Measurements from ENCODE around the gene STK11. TPM values are rescaled to one million over a fixed set of nuclear protein-coding genes. Genes with fewer than 3 reads are reported as not detected.

STK11 gene
- total RNA-seq, 1 donor from 2014 or later, result 64.8 TPM

DNA sequence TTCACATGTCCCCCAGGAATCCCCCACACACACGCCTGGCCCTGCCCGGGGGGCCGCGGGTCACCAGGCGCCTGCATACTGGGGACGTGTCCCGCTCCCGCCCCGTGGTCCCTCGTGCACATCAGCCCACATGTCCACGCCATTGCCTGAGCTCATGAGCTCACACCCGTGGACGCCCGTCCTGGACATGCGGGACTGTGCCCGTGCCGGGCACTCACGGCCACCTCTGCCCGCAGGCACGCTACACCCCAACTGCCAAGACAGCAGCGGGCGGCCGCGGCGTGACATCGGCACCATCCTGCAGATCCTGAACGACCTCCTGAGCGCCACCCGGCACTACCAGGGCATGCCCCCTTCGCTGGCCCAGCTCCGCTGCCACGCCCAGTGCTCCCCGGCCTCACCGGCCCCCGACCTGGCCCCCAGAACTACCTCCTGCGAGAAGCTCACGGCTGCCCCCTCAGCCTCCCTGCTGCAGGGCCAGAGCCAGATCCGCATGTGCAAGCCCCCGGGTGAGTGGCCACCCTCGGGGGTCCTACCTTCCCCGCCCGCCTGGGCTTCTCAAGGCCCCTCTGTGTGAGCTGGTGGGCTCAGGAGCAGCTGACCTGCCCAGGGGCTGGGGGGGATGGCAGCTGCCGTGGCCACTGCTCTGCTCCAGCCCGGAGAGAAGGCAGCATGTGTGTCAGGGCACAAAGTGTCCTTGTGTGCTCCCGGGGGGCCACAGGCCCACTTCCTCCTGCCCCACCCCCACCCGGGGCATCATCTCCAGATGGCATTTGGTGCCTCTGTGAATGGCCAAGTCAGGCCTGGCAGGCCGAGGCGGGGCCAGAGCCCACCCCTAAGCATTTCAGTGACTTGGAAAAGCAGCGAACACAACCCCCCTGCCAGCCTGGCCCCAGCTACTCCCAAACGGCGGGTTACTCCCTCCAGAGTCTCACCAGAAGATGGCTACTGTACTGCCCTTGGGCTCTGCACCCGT is 49.9 kb downstream of the STK11 start:
- no peaks in the 10 kb centered on the region for H3K27me3 Mint-ChIP-seq
- peaks cover 23% of the 10 kb centered on the region for H3K4me1 Mint-ChIP-seq (ENCODE audit: unreplicated experiment)
- peak overlapping the region; percentile 56 for H3K27ac Mint-ChIP-seq
- no peak for DNase-seq (ENCODE audit: extremely low spot score, unreplicated experiment)
- H3K36me3 Mint-ChIP-seq, result peaks cover 14% of the 10 kb centered on the region
- no peak overlapping the region for H3K4me3 Mint-ChIP-seq
- TF ChIP-seq, protein P1, sequence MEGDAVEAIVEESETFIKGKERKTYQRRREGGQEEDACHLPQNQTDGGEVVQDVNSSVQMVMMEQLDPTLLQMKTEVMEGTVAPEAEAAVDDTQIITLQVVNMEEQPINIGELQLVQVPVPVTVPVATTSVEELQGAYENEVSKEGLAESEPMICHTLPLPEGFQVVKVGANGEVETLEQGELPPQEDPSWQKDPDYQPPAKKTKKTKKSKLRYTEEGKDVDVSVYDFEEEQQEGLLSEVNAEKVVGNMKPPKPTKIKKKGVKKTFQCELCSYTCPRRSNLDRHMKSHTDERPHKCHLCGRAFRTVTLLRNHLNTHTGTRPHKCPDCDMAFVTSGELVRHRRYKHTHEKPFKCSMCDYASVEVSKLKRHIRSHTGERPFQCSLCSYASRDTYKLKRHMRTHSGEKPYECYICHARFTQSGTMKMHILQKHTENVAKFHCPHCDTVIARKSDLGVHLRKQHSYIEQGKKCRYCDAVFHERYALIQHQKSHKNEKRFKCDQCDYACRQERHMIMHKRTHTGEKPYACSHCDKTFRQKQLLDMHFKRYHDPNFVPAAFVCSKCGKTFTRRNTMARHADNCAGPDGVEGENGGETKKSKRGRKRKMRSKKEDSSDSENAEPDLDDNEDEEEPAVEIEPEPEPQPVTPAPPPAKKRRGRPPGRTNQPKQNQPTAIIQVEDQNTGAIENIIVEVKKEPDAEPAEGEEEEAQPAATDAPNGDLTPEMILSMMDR (conservative IDR thresholded peaks at IDR 0.05), result no peak
- no peaks in the 10 kb centered on the region for H3K9me3 Mint-ChIP-seq

DNA sequence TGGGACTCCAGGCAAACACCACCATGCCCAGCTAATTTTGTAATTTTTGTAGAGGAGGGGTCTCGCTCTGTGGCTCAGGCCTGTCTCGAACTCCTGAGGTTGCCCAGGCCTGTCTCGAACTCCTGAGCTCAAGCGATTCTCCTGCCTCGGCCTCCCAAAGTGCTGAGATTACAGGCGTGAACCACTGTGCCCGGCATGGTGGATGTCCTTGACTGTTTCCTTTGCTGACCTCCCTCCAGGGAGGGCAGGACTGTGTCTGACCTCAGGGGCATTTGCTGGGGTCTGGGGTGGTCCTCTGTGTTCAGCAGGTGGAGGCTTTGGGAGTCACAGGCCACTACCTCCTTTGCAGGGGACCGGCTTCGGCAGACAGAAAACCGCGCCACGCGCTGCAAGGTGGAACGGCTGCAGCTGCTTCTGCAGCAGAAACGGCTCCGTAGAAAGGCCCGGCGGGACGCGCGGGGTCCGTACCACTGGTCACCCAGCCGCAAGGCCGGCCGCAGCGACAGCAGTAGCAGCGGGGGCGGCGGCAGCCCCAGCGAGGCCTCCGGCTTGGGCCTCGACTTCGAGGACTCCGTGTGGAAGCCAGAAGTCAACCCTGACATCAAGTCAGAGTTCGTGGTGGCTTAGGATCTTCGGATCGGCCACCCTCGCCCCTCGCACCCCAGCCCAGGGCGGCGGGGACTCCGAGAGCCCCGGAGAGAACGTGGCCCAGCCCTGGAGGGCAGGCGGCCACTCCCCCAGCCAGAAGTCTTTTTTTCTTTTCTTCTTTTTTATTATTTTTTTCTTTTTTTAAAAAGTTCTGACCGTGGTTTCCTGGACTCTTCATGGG is 51.3 kb downstream of the STK11 start:
- Mint-ChIP-seq H3K9me3 (no peaks in the 10 kb centered on the region), H3K27me3 (no peaks in the 10 kb centered on the region), H3K4me3 (peak overlapping the region; percentile 51), H3K4me1 (ENCODE audit: unreplicated experiment) (peaks cover 30% of the 10 kb centered on the region), H3K27ac (peak overlapping the region; percentile 87), H3K36me3 (peaks cover 10% of the 10 kb centered on the region)
- TF ChIP-seq, protein P1 (conservative IDR thresholded peaks at IDR 0.05), result no peak
- DNase-seq (ENCODE audit: extremely low spot score, unreplicated experiment), result no peak

DNA sequence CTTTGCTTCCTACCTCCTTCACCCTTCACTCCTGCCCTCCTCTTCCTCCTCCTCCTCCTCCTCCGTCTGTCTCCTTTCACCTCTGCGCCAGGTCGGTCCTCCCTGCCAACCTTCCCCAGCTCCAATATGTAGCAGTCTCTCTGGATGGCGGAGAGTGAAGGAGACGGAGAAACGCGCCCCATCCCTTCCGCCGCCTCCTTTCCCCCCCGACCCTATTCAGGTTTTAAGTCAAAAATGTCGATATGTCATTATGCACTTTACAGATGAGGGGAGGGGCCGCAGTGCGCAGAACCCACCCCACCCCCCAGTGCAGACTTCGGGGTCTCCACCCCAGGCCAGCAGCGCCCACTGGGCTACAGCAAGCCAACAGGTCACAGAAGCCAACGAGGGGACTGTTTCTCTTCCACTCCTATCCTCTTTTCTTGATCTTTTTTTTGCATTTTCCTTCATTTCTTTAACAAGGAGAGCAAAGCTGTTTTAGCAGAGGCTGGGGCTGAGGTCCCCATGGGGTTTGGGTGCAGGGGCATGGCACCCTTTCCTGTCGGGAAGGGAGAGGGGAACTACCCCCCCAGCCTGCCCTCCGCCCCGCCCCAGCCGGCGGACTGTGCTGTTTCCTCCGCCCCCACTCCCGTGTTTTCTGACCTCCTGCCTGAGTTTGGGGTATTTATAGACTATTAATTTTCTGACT is 52.0 kb downstream of the STK11 start:
- Mint-ChIP-seq H3K36me3 (peaks cover 10% of the 10 kb centered on the region), H3K9me3 (no peaks in the 10 kb centered on the region), H3K4me3 (peak overlapping the region; percentile 51), H3K27me3 (no peaks in the 10 kb centered on the region), H3K4me1 (ENCODE audit: unreplicated experiment) (peaks cover 32% of the 10 kb centered on the region), H3K27ac (peak overlapping the region; percentile 96)
- no peak for DNase-seq (ENCODE audit: extremely low spot score, unreplicated experiment)
- TF ChIP-seq, protein P1 (conservative IDR thresholded peaks at IDR 0.05), result no peak

DNA sequence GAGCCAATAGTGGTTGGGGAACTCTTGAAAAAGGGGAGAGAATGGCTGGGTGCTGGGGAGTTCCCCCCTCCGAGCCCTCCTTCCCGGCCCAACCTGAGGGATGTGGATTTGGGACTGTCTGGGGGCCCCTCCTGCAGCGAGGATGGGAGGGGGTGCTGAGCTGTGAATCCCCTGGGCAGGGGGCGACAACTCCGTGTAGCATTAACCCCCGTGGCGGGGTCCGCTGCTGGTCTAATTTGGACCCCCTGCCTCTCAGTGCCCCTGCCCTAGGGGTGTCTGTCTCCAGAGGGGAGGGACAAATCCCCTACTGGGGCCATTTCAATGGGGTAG is 52.5 kb downstream of the STK11 start:
- H3K27ac Mint-ChIP-seq, result peak overlapping the region; percentile 96
- DNase-seq (ENCODE audit: extremely low spot score, unreplicated experiment), result no peak
- no peaks in the 10 kb centered on the region for H3K9me3 Mint-ChIP-seq
- H3K4me1 Mint-ChIP-seq (ENCODE audit: unreplicated experiment), result peaks cover 33% of the 10 kb centered on the region
- peaks cover 10% of the 10 kb centered on the region for H3K36me3 Mint-ChIP-seq
- TF ChIP-seq, protein P1 (conservative IDR thresholded peaks at IDR 0.05), result no peak
- no peaks in the 10 kb centered on the region for H3K27me3 Mint-ChIP-seq
- peak overlapping the region; percentile 25 for H3K4me3 Mint-ChIP-seq

DNA sequence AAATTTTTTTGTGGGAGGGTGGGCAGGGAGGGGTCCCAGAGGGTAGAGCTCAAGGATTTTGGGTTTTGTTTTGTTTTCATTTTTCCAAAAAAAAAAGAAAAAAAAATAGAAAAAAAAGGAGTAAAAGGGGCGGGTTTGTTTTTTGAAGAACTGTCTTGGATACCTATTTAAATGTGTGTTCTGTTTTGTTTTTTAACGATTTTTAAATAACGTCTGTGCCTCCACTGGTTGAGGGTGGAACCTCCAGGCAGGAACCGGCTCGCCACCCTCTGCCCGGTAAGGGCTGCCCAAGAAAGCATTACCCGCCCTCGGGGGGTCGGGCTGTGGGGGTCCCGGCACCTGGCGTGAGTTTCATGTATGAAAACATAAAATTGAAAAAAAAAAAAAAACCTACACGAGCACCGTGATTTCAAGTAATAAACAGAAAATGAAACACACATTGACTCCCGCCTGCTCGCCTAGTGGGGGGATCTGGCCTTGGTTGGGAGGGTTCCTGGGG is 53.2 kb downstream of the STK11 start:
- Mint-ChIP-seq H3K9me3 (no peaks in the 10 kb centered on the region), H3K27ac (peak overlapping the region; percentile 96), H3K36me3 (peaks cover 10% of the 10 kb centered on the region), H3K4me3 (peak overlapping the region; percentile 59), H3K27me3 (no peaks in the 10 kb centered on the region), H3K4me1 (ENCODE audit: unreplicated experiment) (peaks cover 36% of the 10 kb centered on the region)
- TF ChIP-seq, protein P1 (conservative IDR thresholded peaks at IDR 0.05), result no peak
- no peak for DNase-seq (ENCODE audit: extremely low spot score, unreplicated experiment)

Data from type B pancreatic cell (in vitro differentiated cells).